LHCN-M2 (cell line): ENCODE measurements around the gene MTCL1. TPM values are rescaled to one million over a fixed set of nuclear protein-coding genes. Genes with fewer than 3 reads are reported as not detected.

Experiments
- DNase-seq: peaks from one replicate; pipeline ENCODE4 v3.0.0-alpha.2; 2012; ENCODE audit warnings: low read depth
- total RNA-seq: library from RNA; depleted of rRNA; stranded (reverse); fragments of >200 nt; gene quantifications from 2 replicates; pipeline ENCODE4 v1.2.3, GENCODE V29; 2014

The MTCL1 gene
- total RNA-seq, 1 experiment from 2014 or later = 16.1 TPM

GRCh38 chr18:8791171-8791651 lies 85.9 kb downstream of the MTCL1 start:
- no peak for DNase-seq

DNA sequence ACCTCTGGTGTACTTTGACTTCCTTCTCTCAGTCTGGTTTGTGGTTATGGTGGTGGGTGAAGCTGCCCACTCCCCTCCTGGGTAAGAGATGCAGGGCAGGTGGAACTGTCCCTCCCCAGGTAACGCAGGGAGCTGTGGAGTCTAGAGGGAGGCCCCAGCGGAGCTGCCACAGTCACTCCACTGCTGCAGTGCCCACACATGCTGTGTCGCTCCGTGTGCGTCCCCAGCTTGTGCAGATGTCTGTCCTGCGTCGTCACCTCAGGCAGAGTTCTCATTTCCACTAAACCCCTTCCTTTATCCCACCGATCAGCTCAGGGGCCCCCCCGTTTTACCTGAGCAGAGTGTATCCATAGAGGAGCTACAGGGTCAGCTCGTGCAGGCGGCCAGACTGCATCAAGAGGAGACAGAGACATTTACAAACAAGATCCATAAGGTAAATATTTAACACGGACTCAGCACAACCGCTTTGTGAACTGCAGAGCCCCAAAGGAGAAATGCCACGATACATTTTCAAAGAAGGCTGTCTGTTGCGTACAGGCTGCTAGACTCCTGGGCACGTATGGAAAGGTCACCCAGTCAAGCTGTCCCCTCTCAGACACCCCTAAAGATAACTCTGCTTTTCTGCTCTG lies 87.4 kb downstream of the MTCL1 start:
- DNase-seq = no peak

GRCh38 chr18:8793445-8794155 lies 88.2 kb downstream of the MTCL1 start:
- no peak for DNase-seq

- peak; percentile 19 for DNase-seq
These were observed 89.0 kb downstream of the MTCL1 start for GRCh38 chr18:8794156-8794933.

DNA sequence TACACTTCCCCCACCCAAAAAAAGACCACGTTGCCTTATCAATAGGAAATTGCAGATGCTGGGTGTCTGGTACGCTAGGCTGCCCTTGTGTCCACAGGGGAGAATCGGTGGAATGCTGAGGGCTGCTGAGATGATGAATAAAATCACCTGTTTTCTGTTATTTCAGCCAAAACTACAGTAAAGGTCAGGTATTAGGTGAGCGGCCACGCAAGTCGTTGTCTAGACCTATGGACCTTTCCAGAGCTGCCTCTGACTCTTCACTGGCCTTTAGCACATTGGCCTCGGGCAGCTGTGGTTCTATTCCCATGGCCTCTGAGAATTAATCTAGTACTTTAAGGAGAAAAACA lies 89.6 kb downstream of the MTCL1 start:
- DNase-seq = no peak

GRCh38 chr18:8795586-8796325 lies 90.4 kb downstream of the MTCL1 start:
- DNase-seq = no peak

- no peak for DNase-seq
These were observed 91.8 kb downstream of the MTCL1 start for GRCh38 chr18:8797206-8797605.

- peak; percentile 78 for DNase-seq
These were observed 93.6 kb downstream of the MTCL1 start for GRCh38 chr18:8799001-8799400.

GRCh38 chr18:8799596-8800441 lies 94.5 kb downstream of the MTCL1 start:
- DNase-seq = peak; percentile 100

GRCh38 chr18:8800445-8800844 lies 95.1 kb downstream of the MTCL1 start:
- DNase-seq = peak; percentile 98

DNA sequence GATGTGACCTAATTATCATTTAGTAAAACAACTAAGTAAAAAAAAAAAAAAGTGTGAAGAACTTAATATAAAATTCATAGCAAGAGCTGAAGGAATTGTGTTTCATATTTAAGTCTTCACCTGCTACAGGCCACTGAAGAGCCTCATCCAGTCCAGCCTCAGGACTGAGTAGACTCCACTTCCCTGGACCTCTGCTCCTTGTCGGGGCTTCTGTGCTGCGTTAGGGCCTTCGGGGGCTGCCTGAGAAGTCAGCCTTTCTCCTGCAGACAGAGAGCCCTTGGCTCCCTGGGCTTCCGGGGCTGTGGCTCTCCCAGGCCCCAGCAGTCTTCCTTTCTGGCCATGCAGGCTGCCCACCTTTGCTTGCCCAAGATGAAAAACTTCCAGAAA lies 95.5 kb downstream of the MTCL1 start:
- no peak for DNase-seq

DNA sequence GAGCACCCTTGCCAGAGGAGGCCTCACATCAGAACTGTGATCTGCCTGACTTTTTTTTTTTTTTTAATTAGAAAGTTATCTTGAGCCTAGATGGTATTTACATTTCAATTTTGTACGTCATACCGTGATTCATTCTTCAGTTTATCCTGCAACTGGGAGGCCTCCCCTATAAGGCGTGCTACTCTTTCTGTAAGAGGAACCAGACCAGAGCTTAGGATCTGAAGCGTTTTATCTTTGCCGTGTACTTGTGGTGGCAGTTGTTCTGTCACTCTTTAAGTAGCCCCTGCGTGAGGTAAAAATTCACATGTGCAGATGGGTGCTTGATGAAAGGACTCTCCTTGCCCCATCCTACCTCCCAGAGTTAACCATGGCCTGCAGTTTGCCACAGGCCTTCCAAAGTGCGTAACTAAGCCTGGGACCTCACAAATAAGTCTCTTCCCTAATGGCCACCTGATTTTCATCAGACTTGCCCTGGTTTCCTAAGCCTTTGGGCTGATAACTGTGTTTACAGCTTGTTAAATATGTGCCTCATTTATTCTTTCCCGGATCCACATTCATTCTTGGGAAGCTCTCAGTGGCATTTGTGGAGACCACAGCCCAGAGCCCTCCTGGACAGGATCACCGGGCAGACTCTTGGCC lies 96.0 kb downstream of the MTCL1 start:
- DNase-seq = peak; percentile 87

DNA sequence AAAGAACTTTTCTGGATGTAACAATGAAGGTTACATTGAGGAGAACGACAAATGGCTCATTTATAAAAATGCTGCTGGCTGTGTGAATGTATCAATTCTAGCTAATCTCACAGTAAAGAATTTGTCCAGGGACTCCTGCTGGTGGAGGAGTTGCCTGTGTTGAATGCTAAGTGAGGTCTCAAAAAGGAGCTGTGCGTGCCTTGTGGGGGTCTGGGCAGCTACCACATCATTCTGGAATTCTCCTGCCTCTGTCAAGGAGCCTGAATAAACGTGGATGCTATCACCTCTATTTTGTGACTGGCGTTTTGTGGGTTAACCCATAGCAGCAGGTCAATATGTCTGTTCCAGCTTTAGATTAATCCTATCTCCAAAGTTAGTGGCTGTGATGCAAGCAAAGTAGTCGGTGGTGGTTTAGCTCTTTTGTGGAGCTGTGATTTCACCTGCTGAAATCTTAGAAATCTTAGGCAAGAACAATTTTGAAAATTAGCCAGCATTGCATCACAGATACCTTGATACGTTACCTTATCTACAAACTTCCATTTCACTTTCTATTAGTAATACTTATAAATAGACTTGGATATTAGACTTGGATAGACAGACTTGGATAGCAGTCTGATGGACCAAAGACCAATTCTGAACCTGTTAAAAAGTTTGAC lies 96.8 kb downstream of the MTCL1 start:
- DNase-seq = no peak

GRCh38 chr18:8803063-8803795 lies 97.9 kb downstream of the MTCL1 start:
- DNase-seq = no peak

GRCh38 chr18:8803957-8804356 lies 98.6 kb downstream of the MTCL1 start:
- no peak for DNase-seq

GRCh38 chr18:8805552-8805951 lies 100.2 kb downstream of the MTCL1 start:
- DNase-seq = no peak

DNA sequence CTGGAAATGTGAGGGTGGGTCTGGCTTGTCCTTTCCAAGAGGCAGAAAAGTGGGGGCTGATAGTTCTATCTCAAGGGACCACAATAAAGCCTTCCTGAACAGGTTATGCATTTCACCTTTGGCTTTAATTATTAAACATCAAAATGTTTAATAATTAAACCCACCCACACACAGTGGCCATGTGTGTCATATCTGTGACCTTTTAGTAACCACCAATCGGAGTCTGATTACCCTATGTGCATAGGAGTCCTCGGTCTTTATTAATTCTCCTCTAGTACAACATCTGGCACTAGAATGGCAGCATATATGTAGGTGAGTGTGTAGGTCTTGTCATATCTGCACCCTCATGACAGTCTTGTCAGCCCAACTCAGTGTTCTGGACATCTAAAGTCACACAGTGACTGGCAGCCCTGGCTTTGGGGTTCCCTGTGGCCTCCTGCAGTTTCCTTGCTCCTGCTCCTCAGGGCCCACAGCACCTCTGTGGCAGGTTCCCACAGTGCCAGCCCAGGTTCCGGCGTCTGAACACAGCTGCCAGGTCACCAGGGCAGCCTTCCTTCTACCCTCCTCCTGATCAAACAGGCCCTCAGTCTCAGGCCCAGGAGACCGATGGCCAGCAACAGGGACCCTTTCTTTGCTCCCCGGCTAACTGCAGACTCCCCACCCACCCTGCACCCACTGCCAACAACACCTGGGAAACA lies 100.9 kb downstream of the MTCL1 start:
- DNase-seq = no peak

- no peak for DNase-seq
These were observed 101.6 kb downstream of the MTCL1 start for GRCh38 chr18:8806798-8807487.
